GM19468 (cell line): ENCODE data around the gene POLR2C.

Source experiments
- ATAC-seq: cut with Tn5 transposase; IDR thresholded peaks from one replicate; pipeline ENCODE4 v1.9.1; 2021; ENCODE audit warnings: mild to moderate bottlenecking, moderate library complexity, moderate number of reproducible peaks; ENCODE audit not compliant: unreplicated experiment; ENCODE audit errors: extremely low read depth

POLR2C gene

DNA sequence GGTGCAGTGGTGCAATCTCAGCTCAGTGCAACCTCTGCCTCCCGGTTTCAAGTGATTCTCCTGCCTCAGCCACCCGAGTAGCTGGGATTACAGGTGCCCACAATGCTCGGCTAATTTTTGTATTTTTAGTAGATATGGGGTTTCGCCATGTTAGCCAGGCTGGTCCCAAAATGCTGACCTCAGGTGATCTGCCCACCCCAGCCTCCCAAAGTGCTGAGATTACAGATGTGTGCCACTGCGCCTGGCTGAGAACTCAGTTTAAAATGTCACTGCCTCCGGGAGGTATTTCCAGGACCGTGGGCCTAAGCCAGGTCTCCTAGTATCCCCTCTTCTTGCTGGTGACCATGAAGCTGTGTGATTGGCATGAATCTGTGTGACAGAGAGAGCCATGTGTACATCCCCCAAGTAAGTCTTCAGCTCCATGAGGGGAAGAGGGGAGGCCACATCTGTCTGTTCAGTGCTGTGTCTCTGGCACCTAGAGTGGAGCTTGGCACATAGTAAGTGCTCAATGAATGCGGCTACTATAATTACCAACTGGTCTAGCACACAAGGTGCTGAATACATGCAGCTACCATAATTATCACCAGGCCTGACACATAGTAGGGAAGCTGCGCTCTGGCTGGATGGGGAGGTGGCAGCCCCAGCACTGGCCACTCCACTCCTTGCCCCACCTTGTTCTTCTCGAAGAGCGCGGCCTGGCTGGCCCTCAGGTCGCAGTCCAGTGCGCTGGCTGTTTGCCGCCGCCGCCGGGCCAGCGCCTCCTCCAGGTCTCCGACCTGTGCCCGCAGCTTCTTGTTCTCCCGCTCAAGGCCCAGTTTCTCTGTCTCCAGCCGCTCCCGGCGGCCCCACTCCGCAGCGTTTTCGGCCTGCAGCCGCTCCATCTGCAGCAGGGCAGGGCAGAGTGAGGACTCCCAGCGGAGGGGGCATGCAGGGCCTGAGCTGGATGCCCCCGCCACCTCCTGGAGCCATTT is 55.2 kb downstream of the POLR2C start:
- no peak for ATAC-seq

DNA sequence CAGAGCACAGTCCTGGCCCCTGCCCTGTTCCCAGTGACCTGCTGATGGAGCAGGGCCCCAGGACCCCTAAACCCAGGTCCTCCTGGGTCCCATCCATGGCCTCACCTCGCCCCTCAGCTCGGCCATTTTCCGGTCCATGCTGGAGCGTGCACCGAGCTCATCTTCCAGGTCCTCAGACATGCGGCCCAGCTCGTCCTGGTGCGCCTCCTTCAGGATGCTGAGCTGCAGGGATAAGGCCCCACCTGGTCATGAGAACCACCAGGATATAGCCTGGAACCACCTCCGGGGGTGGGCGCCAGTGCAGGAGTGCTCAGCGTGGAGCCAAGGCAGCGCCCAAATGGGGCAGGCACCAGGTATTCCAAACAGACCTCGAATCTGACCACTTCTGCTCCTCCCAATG is 56.0 kb downstream of the POLR2C start:
- ATAC-seq = no peak

DNA sequence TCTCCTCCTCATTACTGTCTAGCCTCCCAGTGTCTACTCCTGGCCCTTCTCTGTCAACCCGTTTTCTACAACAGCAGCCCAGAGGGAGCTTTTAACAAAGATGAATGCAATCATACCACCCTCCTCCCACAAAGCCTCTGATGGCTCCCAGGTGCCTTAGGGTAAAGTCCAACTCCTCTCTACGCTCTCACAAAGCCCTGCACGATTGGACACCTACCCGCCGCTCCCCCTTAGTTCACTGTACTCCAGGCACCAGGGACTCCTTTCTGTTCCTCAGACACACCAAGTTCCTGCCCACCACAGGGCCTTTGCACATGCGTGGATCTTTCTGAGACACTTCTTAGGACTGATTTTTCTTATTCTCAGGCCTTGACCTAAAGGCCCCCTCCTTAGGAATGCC is 56.4 kb downstream of the POLR2C start:
- ATAC-seq = no peak

DNA sequence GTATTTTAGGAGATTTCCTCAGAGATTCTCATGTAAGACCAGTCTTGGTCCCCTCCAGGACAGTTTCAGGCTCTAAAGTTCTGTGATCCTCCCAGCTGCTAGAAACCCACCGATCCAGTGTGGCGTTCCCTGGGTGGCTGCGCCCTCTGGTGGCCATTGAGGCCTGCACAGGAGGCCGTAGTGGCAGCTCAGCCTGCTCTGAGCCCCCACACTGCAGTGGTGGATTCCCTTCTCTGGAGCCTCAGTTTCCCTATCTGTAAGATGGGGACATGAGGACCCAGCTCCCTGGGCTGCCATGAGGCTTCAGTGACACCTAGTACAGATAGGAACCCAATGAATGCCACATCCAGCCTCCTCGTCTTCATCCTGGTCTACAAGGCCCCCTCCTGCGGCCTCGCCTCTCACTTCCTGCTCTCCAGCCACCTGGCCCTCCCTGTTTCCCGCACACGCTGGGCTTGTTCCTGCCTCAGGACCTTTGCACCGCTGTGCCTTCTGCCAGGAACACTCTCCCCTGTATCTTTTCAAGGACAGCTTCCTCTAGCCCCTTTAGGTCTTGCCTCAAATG is 57.4 kb downstream of the POLR2C start:
- no peak for ATAC-seq
